Ureter (tissue), 1 donor: ENCODE data around the gene OVOL2. TPM values are rescaled to one million over a fixed set of nuclear protein-coding genes. Genes with fewer than 3 reads are reported as not detected.

Experiments
- DNase-seq: peaks from one replicate; pipeline ENCODE4 v3.0.0-alpha.2; 2020; ENCODE audit warnings: low spot score
- total RNA-seq: library from RNA; stranded (reverse); gene quantifications from one replicate; pipeline ENCODE4 v1.2.4, GENCODE V29; 2023
- donor health status: DM: yes; HTN: yes; CAD: no.

The OVOL2 gene
- total RNA-seq, 1 donor from 2014 or later, result 16.2 TPM

DNA sequence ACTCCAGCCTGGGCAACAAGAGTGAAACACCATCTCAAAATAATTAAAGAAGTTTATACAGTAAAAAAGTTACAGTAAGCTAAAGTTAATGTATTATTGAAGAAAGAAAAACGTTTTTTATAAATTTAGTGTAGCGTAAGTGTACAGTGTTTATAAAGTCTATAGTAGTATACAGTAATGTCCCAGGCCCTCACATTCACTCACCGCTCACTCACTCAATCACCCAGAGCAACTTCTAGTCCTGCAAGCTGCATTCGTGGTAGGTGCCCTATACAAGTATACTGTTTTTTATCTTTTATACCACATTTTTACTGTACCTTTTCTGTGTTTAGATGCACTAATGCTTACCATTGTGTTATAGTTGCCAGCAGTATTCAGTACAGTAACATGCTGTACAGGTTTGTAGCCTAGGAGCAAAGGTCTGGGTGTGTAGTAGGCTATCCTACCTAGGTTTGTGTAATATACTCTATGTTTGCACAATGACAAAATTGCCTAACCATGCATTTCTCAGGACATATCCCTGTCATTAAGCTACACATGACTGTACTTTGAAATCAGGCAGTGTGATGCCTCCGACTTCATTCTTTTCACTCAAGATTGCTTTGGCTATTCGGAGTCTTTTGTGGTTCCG is 72.2 kb downstream of the OVOL2 start:
- DNase-seq, result no peak

GRCh38 chr20:17976305-17976704 is 81.4 kb downstream of the OVOL2 start:
- no peak for DNase-seq

Other genes with a start within 250 kb of the OVOL2 start
- gene SNX5, start 89.1 kb downstream of the OVOL2 start, total RNA-seq, result 90.7 TPM
- gene MGME1, start 88.9 kb downstream of the OVOL2 start, total RNA-seq, result 15.1 TPM
- 16.0 TPM for gene KAT14, start 79.9 kb upstream of the OVOL2 start, total RNA-seq
- 8.7 TPM for gene PET117, start 79.9 kb upstream of the OVOL2 start, total RNA-seq
- gene ZNF133, start 230.6 kb upstream of the OVOL2 start, total RNA-seq, result 17.3 TPM